ENCODE results near the gene PIP4K2C. TPM values are rescaled to one million over a fixed set of nuclear protein-coding genes. Genes with fewer than 3 reads are reported as not detected.
"Not testable (repeated sequence)": the region's sequence is repeated elsewhere in the genome, so short reads cannot be mapped to it uniquely, and the experiment has no call there.

Gene PIP4K2C
- total RNA-seq, 4 donors from 2014 or later = 21.7 to 38.7 (median 33.1) TPM

GRCh38 chr12:57638096-57638495 is 47.1 kb downstream of the PIP4K2C start:
- Histone ChIP-seq H3K9me3 (no peaks in the 10 kb centered on the region), H3K27ac (no peak overlapping the region), H3K4me3 (no peak overlapping the region), H3K27me3 (peaks cover 74% of the 10 kb centered on the region), H3K4me1 (peaks cover 0 to 5% (median 0%) of the 10 kb centered on the region in 3 donors), H3K36me3 (no peaks in the 10 kb centered on the region)
- no peak for ATAC-seq
- TF ChIP-seq CTCF (IDR thresholded peaks at IDR 0.05) (no peak), EP300 (IDR thresholded peaks at IDR 0.05) (no peak), POLR2AphosphoS5 (IDR thresholded peaks at IDR 0.05) (no peak), POLR2A (IDR thresholded peaks at IDR 0.05) (no peak)
- 86 to 89% methylated on average over 2 to 3 of the region's 3 CpGs for WGBS, 2 donors (ENCODE audit: low coverage in 1 of 2)

GRCh38 chr12:57640175-57641042 is 49.4 kb downstream of the PIP4K2C start:
- WGBS, 2 donors (ENCODE audit: low coverage in 1 of 2) = 41 to 62% methylated on average over 6 of the region's 7 CpGs
- H3K27me3 ChIP-seq = peaks cover 75% of the 10 kb centered on the region
- H3K36me3 ChIP-seq = no peaks in the 10 kb centered on the region
- ATAC-seq = no peak
- H3K4me3 ChIP-seq = no peak overlapping the region
- no peak for TF ChIP-seq POLR2AphosphoS5 (IDR thresholded peaks at IDR 0.05)
- no peak for TF ChIP-seq POLR2A (IDR thresholded peaks at IDR 0.05)
- no peak for TF ChIP-seq CTCF (IDR thresholded peaks at IDR 0.05)
- no peak for TF ChIP-seq EP300 (IDR thresholded peaks at IDR 0.05)
- no peaks in the 10 kb centered on the region for H3K4me1 ChIP-seq
- no peaks in the 10 kb centered on the region for H3K9me3 ChIP-seq
- H3K27ac ChIP-seq = no peak overlapping the region

GRCh38 chr12:57641699-57642442 is 50.9 kb downstream of the PIP4K2C start:
- no peak for ATAC-seq
- WGBS, 2 donors (ENCODE audit: low coverage in 1 of 2) = 43 to 47% methylated on average over 5 of the region's 5 CpGs

GRCh38 chr12:57645990-57646658 is 55.1 kb downstream of the PIP4K2C start:
- not testable (repeated sequence) for H3K27ac ChIP-seq, ATAC-seq, H3K4me1 ChIP-seq, H3K9me3 ChIP-seq, H3K4me3 ChIP-seq, H3K36me3 ChIP-seq
- 63 to 66% methylated on average over 7 to 10 of the region's 13 CpGs for WGBS, 2 donors (ENCODE audit: low coverage in 1 of 2)
- peaks cover 30% of the 10 kb centered on the region for H3K27me3 ChIP-seq

More at GRCh38 chr12:57641699-57642442, 50.9 kb downstream of the PIP4K2C start:
- Histone ChIP-seq H3K9me3 (peaks cover 0 to 8% (median 0%) of the 10 kb centered on the region in 3 donors), H3K4me3 (no peak overlapping the region), H3K4me1 (no peaks in the 10 kb centered on the region), H3K27me3 (peaks cover 63% of the 10 kb centered on the region), H3K36me3 (no peaks in the 10 kb centered on the region), H3K27ac (no peak overlapping the region)
- TF ChIP-seq EP300 (IDR thresholded peaks at IDR 0.05) = no peak
- TF ChIP-seq POLR2AphosphoS5 (IDR thresholded peaks at IDR 0.05) = no peak
- no peak for TF ChIP-seq POLR2A (IDR thresholded peaks at IDR 0.05)
- no peak for TF ChIP-seq CTCF (IDR thresholded peaks at IDR 0.05)

- H3K27me3 ChIP-seq = peaks cover 24% of the 10 kb centered on the region
- not testable (repeated sequence) for H3K4me1 ChIP-seq, H3K9me3 ChIP-seq, H3K4me3 ChIP-seq, H3K36me3 ChIP-seq, ATAC-seq, H3K27ac ChIP-seq
- WGBS, 2 donors (ENCODE audit: low coverage in 1 of 2) = no CpG with 5 or more reads among the region's 15 CpGs
These were observed 55.7 kb downstream of the PIP4K2C start for GRCh38 chr12:57646659-57647049.

Other genes starting within 250 kb of the PIP4K2C start
- gene R3HDM2, start 160.1 kb upstream of the PIP4K2C start, total RNA-seq = 10 to 100 TPM; 38.0 to 60.1 (median 45.9) TPM
- gene INHBC, start 156.4 kb upstream of the PIP4K2C start, total RNA-seq = not detected
- gene INHBE, start 135.9 kb upstream of the PIP4K2C start, total RNA-seq = not detected
- gene GLI1, start 131.4 kb upstream of the PIP4K2C start, total RNA-seq = 1 to 10 TPM in 1 of 4 donors, under 1 TPM in 3; 0.15 to 3.6 (median 0.30) TPM
- gene ARHGAP9, start 111.3 kb upstream of the PIP4K2C start, total RNA-seq = 10 to 100 TPM in 1 of 4 donors, 1 to 10 TPM in 3; 5.6 to 13.1 (median 8.9) TPM
- gene MARS1, start 103.1 kb upstream of the PIP4K2C start, total RNA-seq = 100 to 1,000 TPM in 1 of 4 donors, 10 to 100 TPM in 3; 67.4 to 209 (median 81.7) TPM
- gene DDIT3, start 70.7 kb upstream of the PIP4K2C start, total RNA-seq = 10 to 100 TPM; 17.7 to 41.2 (median 36.5) TPM
- 10 to 100 TPM in 3 of 4 donors, 1 to 10 TPM in 1; 8.9 to 22.6 (median 19.7) TPM for gene MBD6, start 68.4 kb upstream of the PIP4K2C start, total RNA-seq
- gene DCTN2, start 44.0 kb upstream of the PIP4K2C start, total RNA-seq = 100 to 1,000 TPM; 138 to 204 (median 182) TPM
- gene KIF5A, start 41.1 kb upstream of the PIP4K2C start, total RNA-seq = 1 to 10 TPM in 3 of 4 donors, under 1 TPM in 1; 0.89 to 4.7 (median 1.6) TPM
- gene DTX3, start 13.6 kb downstream of the PIP4K2C start, total RNA-seq = 10 to 100 TPM; 34.6 to 70.2 (median 53.2) TPM
- gene ARHGEF25, start 20.2 kb downstream of the PIP4K2C start, total RNA-seq = 100 to 1,000 TPM; 116 to 140 (median 128) TPM
- gene B4GALNT1, start 42.0 kb downstream of the PIP4K2C start, total RNA-seq = 10 to 100 TPM in 1 of 4 donors, 1 to 10 TPM in 3; 2.3 to 10.1 (median 5.0) TPM
- gene OS9, start 102.9 kb downstream of the PIP4K2C start, total RNA-seq = 100 to 1,000 TPM; 161 to 235 (median 186) TPM
- gene AGAP2, start 147.6 kb downstream of the PIP4K2C start, total RNA-seq = 1 to 10 TPM; 1.6 to 4.2 (median 3.3) TPM
- gene TSPAN31, start 153.8 kb downstream of the PIP4K2C start, total RNA-seq = 10 to 100 TPM; 47.0 to 75.8 (median 53.2) TPM
- 100 to 1,000 TPM in 2 of 4 donors, 10 to 100 TPM in 2; 56.7 to 107 (median 101) TPM for gene CDK4, start 161.1 kb downstream of the PIP4K2C start, total RNA-seq
- 10 to 100 TPM in 1 of 4 donors, 1 to 10 TPM in 3; 3.4 to 11.1 (median 7.9) TPM for gene MARCHF9, start 163.9 kb downstream of the PIP4K2C start, total RNA-seq
- gene CYP27B1, start 175.9 kb downstream of the PIP4K2C start, total RNA-seq = under 1 TPM in 3 of 4 donors, not detected in 1; 0.27 to 0.57 (median 0.31) TPM
- 10 to 100 TPM in 1 of 4 donors, 1 to 10 TPM in 3; 4.8 to 11.0 (median 7.8) TPM for gene METTL1, start 180.9 kb downstream of the PIP4K2C start, total RNA-seq
- gene EEF1AKMT3, start 181.4 kb downstream of the PIP4K2C start, total RNA-seq = 10 to 100 TPM; 10.8 to 19.5 (median 11.7) TPM
- gene TSFM, start 191.6 kb downstream of the PIP4K2C start, total RNA-seq = 10 to 100 TPM; 26.4 to 30.9 (median 29.1) TPM
- 1 to 10 TPM; 1.4 to 9.3 (median 2.3) TPM for gene AVIL, start 227.5 kb downstream of the PIP4K2C start, total RNA-seq